H1 (cell line): ENCODE results near the gene LDLRAP1. TPM values are rescaled to one million over a fixed set of nuclear protein-coding genes. Genes with fewer than 3 reads are reported as not detected.
A peak's percentile ranks its signal among the peaks of the same experiment; 100 is the strongest.

Experiments used
- CTCF ChIA-PET: fragments of 300-600 bp; sonication (Branson Sonifier 250); formaldehyde crosslinking; loops from one replicate; lab custom pipeline; 2021; ENCODE audit not compliant: partially characterized antibody; lab: Charles Lee
- POLR2A ChIA-PET: fragments of 300-600 bp; sonication (Branson Sonifier 250); formaldehyde crosslinking; loops from one replicate; lab custom pipeline; 2021; ENCODE audit warnings: inconsistent platforms; ENCODE audit not compliant: partially characterized antibody; lab: Charles Lee
- DNase-seq, 2 experiments: peaks; one replicate each; pipeline versions ENCODE4 v3.0.0 to v3.0.0-alpha.2; 2010 to 2022; ENCODE audit warnings: low spot score in 2 of 2, low read depth in 1 of 2, mixed read lengths in 1 of 2
- FAIRE-seq: peaks from 2 replicates; lab custom pipeline; 2011; peaks lifted over from hg19 to GRCh38; lab: Jason Lieb, UNC
- H2AFZ ChIP-seq: 2 replicates; pipeline ENCODE4 v1.8.1; 2012; ENCODE audit warnings: low read length, inconsistent platforms
- H2AK5ac ChIP-seq: 2 replicates; pipeline ENCODE4 v1.6.1; 2013; ENCODE audit warnings: low read depth, low read length
- H2BK120ac ChIP-seq: replicated peaks from 2 replicates; pipeline ENCODE3; 2013; ENCODE audit warnings: low read depth, low read length, inconsistent platforms
- H2BK12ac ChIP-seq: 2 replicates; pipeline ENCODE4 v1.6.1; 2013; ENCODE audit warnings: low read depth, low read length
- H2BK15ac ChIP-seq: 2 replicates; pipeline ENCODE4 v1.6.1; 2013; ENCODE audit warnings: low read length
- H2BK20ac ChIP-seq: 2 replicates; pipeline ENCODE4 v1.6.1; 2013; ENCODE audit warnings: low read length
- H2BK5ac ChIP-seq: 2 replicates; pipeline ENCODE4 v1.6.1; 2013; ENCODE audit warnings: low read depth, low read length
- H3K14ac ChIP-seq: 2 replicates; pipeline ENCODE4 v1.6.1; 2013; ENCODE audit warnings: inconsistent platforms; ENCODE audit not compliant: insufficient read length
- H3K18ac ChIP-seq: 2 replicates; pipeline ENCODE4 v1.6.1; 2013; ENCODE audit warnings: low read length; ENCODE audit errors: extremely low read depth
- H3K23ac ChIP-seq: 2 replicates; pipeline ENCODE4 v1.6.1; 2013; ENCODE audit warnings: inconsistent platforms; ENCODE audit not compliant: insufficient read length
- H3K23me2 ChIP-seq: 2 replicates; pipeline ENCODE4 v1.6.1; 2013; ENCODE audit warnings: low read depth, low read length
- H3K27ac ChIP-seq: 2 replicates; pipeline ENCODE4 v1.6.1; 2011; ENCODE audit warnings: low read depth, low read length, inconsistent platforms
- H3K27me3 ChIP-seq, 4 experiments: replicated peaks in 1 of 4; 1 replicate in 1 of 4; 2 replicates in 3 of 4; pipeline versions ENCODE4 v1.6.1 to v1.8.1; 2011 to 2013; ENCODE audit warnings: low read length in 3 of 4, mild to moderate bottlenecking in 3 of 4, inconsistent platforms in 2 of 4, mixed read lengths in 2 of 4, moderate library complexity in 1 of 4; ENCODE audit not compliant: control insufficient read depth in 3 of 4, insufficient read depth in 3 of 4; ENCODE audit errors: extremely low read depth in 1 of 4
- H3K36me3 ChIP-seq, 4 experiments: 2 replicates each; pipeline versions ENCODE4 v1.6.1 to v1.8.1; 2011 to 2013; ENCODE audit warnings: mild to moderate bottlenecking in 4 of 4, low read length in 3 of 4, moderate library complexity in 2 of 4, control low read depth in 1 of 4, inconsistent platforms in 1 of 4; ENCODE audit not compliant: insufficient read depth in 4 of 4, control insufficient read depth in 2 of 4
- H3K4ac ChIP-seq: replicated peaks from 2 replicates; pipeline ENCODE3; 2013; ENCODE audit warnings: low read length, low read depth, mixed read lengths, inconsistent platforms; ENCODE audit not compliant: insufficient read length
- H3K4me1 ChIP-seq, 4 experiments: replicated peaks in 1 of 4; 1 replicate in 1 of 4; 2 replicates in 3 of 4; pipeline versions ENCODE4 v1.6.1 to v1.8.1; 2011 to 2013; ENCODE audit warnings: low read length in 3 of 4, inconsistent platforms in 2 of 4, mixed read lengths in 1 of 4; ENCODE audit not compliant: insufficient read depth in 4 of 4, control insufficient read depth in 3 of 4
- H3K4me2 ChIP-seq, 2 experiments: 2 replicates each; pipeline versions ENCODE4 v1.6.1 to v1.8.1; 2011 to 2013; ENCODE audit warnings: low read depth in 2 of 2, low read length in 2 of 2, control low read depth in 1 of 2, inconsistent platforms in 1 of 2, mild to moderate bottlenecking in 1 of 2; ENCODE audit not compliant: insufficient read depth in 1 of 2
- H3K4me3 ChIP-seq, 4 experiments: fragments of 200-600, 300-600 bp in 1 of 4; sonication (generic), shearing (Covaris generic), sonication (Bioruptor Twin) in 1 of 4; 2 replicates each; pipeline versions ENCODE4 v1.5.1 to v1.8.1; 2011 to 2016; ENCODE audit warnings: low read length in 4 of 4, low read depth in 3 of 4, control low read depth in 2 of 4, inconsistent platforms in 2 of 4, mild to moderate bottlenecking in 2 of 4, mixed read lengths in 1 of 4, moderate library complexity in 1 of 4; ENCODE audit not compliant: insufficient read depth in 2 of 4; ENCODE audit errors: extremely low read depth in 1 of 4
- H3K56ac ChIP-seq: replicated peaks from 2 replicates; pipeline ENCODE3; 2013; ENCODE audit warnings: low read depth, mild to moderate bottlenecking, mixed read lengths, low read length, inconsistent platforms; ENCODE audit not compliant: insufficient read length
- H3K79me1 ChIP-seq: 2 replicates; pipeline ENCODE4 v1.6.1; 2013; ENCODE audit warnings: low read depth, low read length, control low read depth
- H3K79me2 ChIP-seq, 2 experiments: 2 replicates each; pipeline versions ENCODE4 v1.6.1 to v1.8.1; 2012 to 2013; ENCODE audit warnings: low read length in 2 of 2, mild to moderate bottlenecking in 2 of 2, inconsistent platforms in 1 of 2; ENCODE audit not compliant: insufficient read depth in 2 of 2, control insufficient read depth in 1 of 2
- H3K9ac ChIP-seq, 4 experiments: replicated peaks in 1 of 4; 1 replicate in 1 of 4; 2 replicates in 3 of 4; pipeline versions ENCODE4 v1.6.1 to v1.8.1; 2011 to 2013; ENCODE audit warnings: low read depth in 3 of 4, low read length in 3 of 4, control low read depth in 2 of 4, mild to moderate bottlenecking in 2 of 4, moderate library complexity in 2 of 4, inconsistent platforms in 1 of 4; ENCODE audit errors: extremely low read depth in 1 of 4
- H3K9me3 ChIP-seq, 2 experiments: 2 replicates each; pipeline versions ENCODE4 v1.6.1 to v1.8.1; 2012 to 2013; ENCODE audit warnings: mild to moderate bottlenecking in 2 of 2, moderate library complexity in 2 of 2, control low read depth in 1 of 2, inconsistent platforms in 1 of 2, low read depth in 1 of 2, low read length in 1 of 2, mixed read lengths in 1 of 2; ENCODE audit not compliant: insufficient read depth in 2 of 2
- H4K20me1 ChIP-seq, 2 experiments: replicated peaks in 1 of 2; 2 replicates each; pipeline versions ENCODE3 to v1.8.1; 2011 to 2013; ENCODE audit warnings: inconsistent platforms in 2 of 2, low read length in 2 of 2, mild to moderate bottlenecking in 1 of 2; ENCODE audit not compliant: insufficient read depth in 2 of 2, control insufficient read depth in 1 of 2
- H4K5ac ChIP-seq: 2 replicates; pipeline ENCODE4 v1.6.1; 2013; ENCODE audit warnings: low read length, low read depth, mixed read lengths, inconsistent platforms; ENCODE audit not compliant: insufficient read length
- H4K8ac ChIP-seq: 2 replicates; pipeline ENCODE4 v1.8.0; 2013; ENCODE audit warnings: mild to moderate bottlenecking, moderate library complexity, low read length, inconsistent platforms; ENCODE audit not compliant: insufficient read depth; ENCODE audit errors: extremely low read depth
- H4K91ac ChIP-seq: replicated peaks from 2 replicates; pipeline ENCODE3; 2013; ENCODE audit warnings: low read length, mixed read lengths, inconsistent platforms; ENCODE audit not compliant: insufficient read length
- MAX ChIP-seq: IDR thresholded peaks from 2 replicates; pipeline ENCODE4 v1.6.1; 2012; ENCODE audit warnings: inconsistent platforms
- POLR2AphosphoS5 ChIP-seq: IDR thresholded peaks from 2 replicates; pipeline ENCODE4 v1.6.1; 2011; ENCODE audit warnings: low read depth, low read length
- RNF2 ChIP-seq: fragments of 200-900, 300-1000 bp; sonication (generic); IDR thresholded peaks from 2 replicates; pipeline ENCODE4 v1.7.1; 2016; ENCODE audit warnings: borderline replicate concordance, low read depth, mild to moderate bottlenecking, antibody characterized with exemption, low read length; ENCODE audit not compliant: poor library complexity, severe bottlenecking; ENCODE audit errors: missing control alignments
- SP4 ChIP-seq: IDR thresholded peaks from 2 replicates; pipeline ENCODE4 v1.6.1; 2012; ENCODE audit warnings: low read length, inconsistent platforms
- TAF1 ChIP-seq: IDR thresholded peaks from 2 replicates; pipeline ENCODE4 v1.6.1; 2011; ENCODE audit warnings: mild to moderate bottlenecking, low read depth, low read length
- TBP ChIP-seq: IDR thresholded peaks from 2 replicates; pipeline ENCODE4 v1.6.1; 2011; ENCODE audit warnings: low read depth, low read length, improper control_type of control experiment
- TEAD4 ChIP-seq: IDR thresholded peaks from 2 replicates; pipeline ENCODE4 v1.6.1; 2012; ENCODE audit warnings: low read depth, low read length, inconsistent platforms, mixed read lengths
- WGBS, 2 experiments: shearing (Covaris generic) in 1 of 2; methylation state at CpG; one replicate each; pipeline versions ENCODE4 v1.1.6 to v1.1.7; 2013 to 2015; ENCODE audit warnings: low lambda C conversion rate in 2 of 2, mixed read lengths in 2 of 2, inconsistent platforms in 1 of 2, low coverage in 1 of 2, missing lambda C conversion rate in 1 of 2; ENCODE audit not compliant: insufficient replicate concordance in 2 of 2, insufficient coverage in 1 of 2, insufficient read length in 1 of 2; ENCODE audit errors: extremely low coverage in 1 of 2, missing lambda C conversion rate in 1 of 2; 5-methylcytosine and 5-hydroxymethylcytosine counted together
- polyA plus RNA-seq, 7 experiments: library from polyadenylated mRNA; depleted of rRNA in 3 of 7; stranded (reverse) in 5 of 7; unstranded in 2 of 7; fragments of >200 nt in 5 of 7; fragments of 200-250 nt in 2 of 7; gene quantifications; 1 replicate in 5 of 7; 2 replicates in 1 of 7; 4 replicates in 1 of 7; pipeline versions ENCODE4 v1.2.1 to v1.2.3, GENCODE V29; 2011 to 2013; ENCODE audit warnings: missing spikeins in 2 of 7, mixed read lengths in 2 of 7
- total RNA-seq: library from RNA; stranded (reverse); fragmentation: NEBNext Ultra II Directional; extraction: Animal tissue kit (Norgen Biotek cat#: 25700); gene quantifications from 2 replicates; pipeline ENCODE4 v1.2.1, GENCODE V29; 2021
- TF ChIP-seq, protein P1 (sequence below), 3 experiments: IDR thresholded peaks; 1 replicate in 2 of 3; 2 replicates in 1 of 3; pipeline versions ENCODE4 v1.5.1 to v1.6.1; 2011; ENCODE audit warnings: low read length in 3 of 3, mild to moderate bottlenecking in 3 of 3, inconsistent platforms in 2 of 3, low read depth in 1 of 3, moderate library complexity in 1 of 3; ENCODE audit not compliant: insufficient read depth in 1 of 3; ENCODE audit errors: control extremely low read depth in 1 of 3

LDLRAP1 gene
- total and polyA plus RNA-seq, 2 of the 8 experiments (the other 6 are each of a cell fraction or from before 2014, with no cell fraction given), result 12.8 to 13.2 TPM

- Histone ChIP-seq H3K23ac (no peak overlapping the region), H3K79me2 (no peaks in the 10 kb centered on the region), H3K79me1 (no peaks in the 10 kb centered on the region), H2AFZ (no peak overlapping the region), H3K4me1 (peaks cover 8 to 17% (median 11%) of the 10 kb centered on the region in 4 experiments), H3K4me3 (no peak overlapping the region), H2BK15ac (peak overlapping the region; percentile 83; the same call in 1 of the 2 replicates), H2BK5ac (peak overlapping the region; percentile 31; the same call in 1 of the 2 replicates), H3K9ac (no peak overlapping the region), H4K8ac (no peak overlapping the region), H3K18ac (peak overlapping the region; percentile 6; the same call in 1 of the 2 replicates), H3K56ac (no peak overlapping the region), H3K14ac (no peak overlapping the region), H2BK120ac (no peak overlapping the region), H2AK5ac (no peak overlapping the region), H3K4me2 (no peak overlapping the region), H3K9me3 (no peaks in the 10 kb centered on the region), H4K91ac (no peak overlapping the region), H4K20me1 (no peaks in the 10 kb centered on the region), H2BK20ac (no peak overlapping the region; the same call in 1 of the 2 replicates), H4K5ac (no peak overlapping the region), H3K4ac (no peak overlapping the region), H3K27me3 (no peaks in the 10 kb centered on the region), H3K27ac (no peak overlapping the region), H2BK12ac (0 out of 2 replicates have a peak overlapping the region, but pooled peaks have one; percentile 80), H3K36me3 (no peaks in the 10 kb centered on the region), H3K23me2 (no peaks in the 10 kb centered on the region)
- peak; percentile 69 for FAIRE-seq
- ChIA-PET POLR2A (interaction anchor here (1.1 to 3.0 kb wide), 3 partner anchors 13 to 19 kb away, joined by 4 to 16 read pairs (median 5); no protein-coding TSS in a partner anchor), CTCF (interaction anchor here (0.9 to 9.2 kb wide), 19 partner anchors 14 to 307 kb away, joined by 3 to 240 read pairs (median 4); no protein-coding TSS in a partner anchor)
- WGBS, 2 experiments, result 72% methylated on average over 12 of the region's 12 CpGs; no CpG with 5 or more reads in 1 of the 2 experiments
- DNase-seq, result peak; percentile 68 to 80
- peak; percentile 65 for TF ChIP-seq MAX
- TF ChIP-seq TEAD4, result peak; percentile 55
- TF ChIP-seq POLR2AphosphoS5, result no peak
- peak; percentile 75 for TF ChIP-seq TBP
- TF ChIP-seq, protein P1, sequence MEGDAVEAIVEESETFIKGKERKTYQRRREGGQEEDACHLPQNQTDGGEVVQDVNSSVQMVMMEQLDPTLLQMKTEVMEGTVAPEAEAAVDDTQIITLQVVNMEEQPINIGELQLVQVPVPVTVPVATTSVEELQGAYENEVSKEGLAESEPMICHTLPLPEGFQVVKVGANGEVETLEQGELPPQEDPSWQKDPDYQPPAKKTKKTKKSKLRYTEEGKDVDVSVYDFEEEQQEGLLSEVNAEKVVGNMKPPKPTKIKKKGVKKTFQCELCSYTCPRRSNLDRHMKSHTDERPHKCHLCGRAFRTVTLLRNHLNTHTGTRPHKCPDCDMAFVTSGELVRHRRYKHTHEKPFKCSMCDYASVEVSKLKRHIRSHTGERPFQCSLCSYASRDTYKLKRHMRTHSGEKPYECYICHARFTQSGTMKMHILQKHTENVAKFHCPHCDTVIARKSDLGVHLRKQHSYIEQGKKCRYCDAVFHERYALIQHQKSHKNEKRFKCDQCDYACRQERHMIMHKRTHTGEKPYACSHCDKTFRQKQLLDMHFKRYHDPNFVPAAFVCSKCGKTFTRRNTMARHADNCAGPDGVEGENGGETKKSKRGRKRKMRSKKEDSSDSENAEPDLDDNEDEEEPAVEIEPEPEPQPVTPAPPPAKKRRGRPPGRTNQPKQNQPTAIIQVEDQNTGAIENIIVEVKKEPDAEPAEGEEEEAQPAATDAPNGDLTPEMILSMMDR (IDR thresholded peaks at IDR 0.05; ENCODE audit: control extremely low read depth in 1 of 3, insufficient read depth in 1 of 3, low read depth in 1 of 3, low read length in 3 of 3), result peak; percentile 78 to 91 (median 87)
- TF ChIP-seq TAF1, result peak; percentile 83
- TF ChIP-seq RNF2, result no peak
- TF ChIP-seq SP4, result no peak
Observed at GRCh38 chr1:25503551-25504426, 39.6 kb upstream of the LDLRAP1 start.
